Suprapubic skin (tissue), 4 donors: ENCODE measurements around the gene ARMH3. TPM values are rescaled to one million over a fixed set of nuclear protein-coding genes. Genes with fewer than 3 reads are reported as not detected.

Experiments
- DNase-seq, 2 donors: peaks; one replicate each; pipeline ENCODE4 v3.0.0-alpha.2; 2019; ENCODE audit warnings: low spot score in 2 of 2
- H3K27ac ChIP-seq: fragments of 200-600 bp; sonication (generic); one replicate; pipeline ENCODE4 v1.5.1; 2019
- H3K27me3 ChIP-seq: fragments of 200-600 bp; sonication (generic); one replicate; pipeline ENCODE4 v1.5.1; 2019
- H3K36me3 ChIP-seq: fragments of 200-600 bp; sonication (generic); one replicate; pipeline ENCODE4 v1.5.1; 2019
- H3K4me1 ChIP-seq: fragments of 200-600 bp; sonication (generic); one replicate; pipeline ENCODE4 v1.5.1; 2019
- H3K4me3 ChIP-seq: fragments of 200-600 bp; sonication (generic); one replicate; pipeline ENCODE4 v1.5.1; 2019; ENCODE audit warnings: mild to moderate bottlenecking
- H3K9me3 ChIP-seq: fragments of 200-600 bp; sonication (generic); one replicate; pipeline ENCODE4 v1.5.1; 2019
- EP300 ChIP-seq: sonication (generic); formaldehyde crosslinking; IDR thresholded peaks from one replicate; pipeline ENCODE4 v1.6.1; 2017; ENCODE audit warnings: antibody characterized with exemption
- POLR2A ChIP-seq, 2 donors: fragments of 450-650 bp; IDR thresholded peaks; one replicate each; pipeline ENCODE4 v1.6.1; 2017; ENCODE audit warnings: antibody characterized with exemption in 2 of 2, mild to moderate bottlenecking in 2 of 2, moderate library complexity in 2 of 2
- POLR2AphosphoS5 ChIP-seq, 3 donors: sonication (generic); formaldehyde crosslinking; IDR thresholded peaks; one replicate each; pipeline ENCODE4 v1.6.1; 2017; ENCODE audit warnings: antibody characterized with exemption in 3 of 3
- WGBS: methylation state at CpG from one replicate; pipeline ENCODE4 v1.1.5; 2018; 5-methylcytosine and 5-hydroxymethylcytosine counted together
- total RNA-seq, 4 donors: library from RNA; depleted of rRNA; stranded (reverse); fragments of >200 nt; gene quantifications; one replicate each; pipeline ENCODE4 v1.1.0, GENCODE V29; 2016
- TF ChIP-seq, protein P1 (sequence below), 2 donors: fragments of 200-600 bp in 1 of 2; fragments of 450-650 bp in 1 of 2; sonication (generic) in 1 of 2; IDR thresholded peaks; one replicate each; pipeline ENCODE4 v1.5.1; 2016 to 2019; ENCODE audit warnings: antibody characterized with exemption in 2 of 2, mild to moderate bottlenecking in 1 of 2, moderate library complexity in 1 of 2

ARMH3 gene
- total RNA-seq, 4 donors from 2014 or later: 12.1 to 25.7 (median 20.4) TPM

DNA sequence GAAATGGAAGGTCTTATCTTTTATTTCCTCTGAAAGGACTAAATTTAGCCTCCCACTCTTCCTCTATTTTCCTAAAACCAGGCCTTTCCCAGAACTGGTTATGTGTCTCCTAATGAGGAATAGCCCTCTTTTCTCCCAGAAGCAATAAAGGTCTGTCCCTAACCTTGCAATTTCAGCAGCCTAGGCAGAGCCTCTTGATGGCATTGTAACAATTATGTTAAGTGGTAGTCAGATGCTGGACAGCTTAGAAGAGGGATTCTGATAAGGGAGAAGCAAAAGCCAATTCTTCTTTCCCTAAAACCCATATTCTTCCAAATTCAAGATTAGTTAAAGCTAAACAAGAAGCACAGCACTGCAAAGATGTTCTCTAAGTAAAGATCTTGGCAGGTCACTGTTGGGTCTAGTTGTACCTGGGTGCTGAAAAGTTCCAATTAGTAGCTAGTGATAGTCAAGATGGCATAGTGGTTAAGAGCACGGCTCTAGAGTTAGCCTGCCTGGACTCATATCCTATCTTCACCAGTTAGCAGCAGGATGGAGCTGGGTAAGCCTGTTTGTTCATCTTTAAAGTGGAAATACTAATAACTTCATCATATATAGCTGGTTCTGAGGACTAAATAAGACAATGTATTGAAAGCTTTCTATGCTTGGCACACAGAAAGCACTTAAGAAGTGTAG, 198.0 kb downstream of the ARMH3 start:
- H3K4me1 ChIP-seq: no peaks in the 10 kb centered on the region
- DNase-seq: no peak
- H3K4me3 ChIP-seq: no peak overlapping the region
- peaks cover 7% of the 10 kb centered on the region for H3K36me3 ChIP-seq
- WGBS: 100% methylated on average over 1 of the region's 1 CpG
- no peaks in the 10 kb centered on the region for H3K27me3 ChIP-seq
- H3K27ac ChIP-seq: no peak overlapping the region
- TF ChIP-seq POLR2AphosphoS5 (IDR thresholded peaks at IDR 0.05) (no peak), EP300 (no peak), POLR2A (IDR thresholded peaks at IDR 0.05) (no peak)
- TF ChIP-seq, protein P1, sequence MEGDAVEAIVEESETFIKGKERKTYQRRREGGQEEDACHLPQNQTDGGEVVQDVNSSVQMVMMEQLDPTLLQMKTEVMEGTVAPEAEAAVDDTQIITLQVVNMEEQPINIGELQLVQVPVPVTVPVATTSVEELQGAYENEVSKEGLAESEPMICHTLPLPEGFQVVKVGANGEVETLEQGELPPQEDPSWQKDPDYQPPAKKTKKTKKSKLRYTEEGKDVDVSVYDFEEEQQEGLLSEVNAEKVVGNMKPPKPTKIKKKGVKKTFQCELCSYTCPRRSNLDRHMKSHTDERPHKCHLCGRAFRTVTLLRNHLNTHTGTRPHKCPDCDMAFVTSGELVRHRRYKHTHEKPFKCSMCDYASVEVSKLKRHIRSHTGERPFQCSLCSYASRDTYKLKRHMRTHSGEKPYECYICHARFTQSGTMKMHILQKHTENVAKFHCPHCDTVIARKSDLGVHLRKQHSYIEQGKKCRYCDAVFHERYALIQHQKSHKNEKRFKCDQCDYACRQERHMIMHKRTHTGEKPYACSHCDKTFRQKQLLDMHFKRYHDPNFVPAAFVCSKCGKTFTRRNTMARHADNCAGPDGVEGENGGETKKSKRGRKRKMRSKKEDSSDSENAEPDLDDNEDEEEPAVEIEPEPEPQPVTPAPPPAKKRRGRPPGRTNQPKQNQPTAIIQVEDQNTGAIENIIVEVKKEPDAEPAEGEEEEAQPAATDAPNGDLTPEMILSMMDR (IDR thresholded peaks at IDR 0.05): no peak
- H3K9me3 ChIP-seq: no peaks in the 10 kb centered on the region

DNA sequence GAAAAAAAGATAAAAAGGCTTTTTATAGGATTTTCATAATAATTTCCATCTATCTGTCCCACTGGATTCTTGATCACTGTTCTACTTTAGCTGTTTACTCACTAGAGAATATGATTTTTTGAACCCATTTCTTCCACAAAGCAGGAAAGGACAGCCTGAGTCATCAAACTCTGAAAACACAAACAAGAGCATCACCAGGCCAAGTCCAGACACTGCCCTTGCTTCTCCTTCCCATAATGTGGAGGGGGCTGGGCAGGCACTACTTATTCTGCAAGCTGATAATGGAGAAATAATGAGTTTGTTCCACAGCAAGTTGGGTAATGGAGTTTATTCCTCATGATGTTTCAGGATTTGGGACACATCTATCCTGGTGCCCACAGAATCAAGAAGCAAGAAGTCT, 199.3 kb downstream of the ARMH3 start:
- no peaks in the 10 kb centered on the region for H3K4me1 ChIP-seq
- no peak for TF ChIP-seq POLR2A (IDR thresholded peaks at IDR 0.05)
- no peak for TF ChIP-seq EP300
- TF ChIP-seq POLR2AphosphoS5 (IDR thresholded peaks at IDR 0.05): no peak
- TF ChIP-seq, protein P1 (IDR thresholded peaks at IDR 0.05): no peak
- DNase-seq: no peak
- no peaks in the 10 kb centered on the region for H3K27me3 ChIP-seq
- H3K9me3 ChIP-seq: no peaks in the 10 kb centered on the region
- no peak overlapping the region for H3K4me3 ChIP-seq
- no peak overlapping the region for H3K27ac ChIP-seq
- peaks cover 4% of the 10 kb centered on the region for H3K36me3 ChIP-seq

DNA sequence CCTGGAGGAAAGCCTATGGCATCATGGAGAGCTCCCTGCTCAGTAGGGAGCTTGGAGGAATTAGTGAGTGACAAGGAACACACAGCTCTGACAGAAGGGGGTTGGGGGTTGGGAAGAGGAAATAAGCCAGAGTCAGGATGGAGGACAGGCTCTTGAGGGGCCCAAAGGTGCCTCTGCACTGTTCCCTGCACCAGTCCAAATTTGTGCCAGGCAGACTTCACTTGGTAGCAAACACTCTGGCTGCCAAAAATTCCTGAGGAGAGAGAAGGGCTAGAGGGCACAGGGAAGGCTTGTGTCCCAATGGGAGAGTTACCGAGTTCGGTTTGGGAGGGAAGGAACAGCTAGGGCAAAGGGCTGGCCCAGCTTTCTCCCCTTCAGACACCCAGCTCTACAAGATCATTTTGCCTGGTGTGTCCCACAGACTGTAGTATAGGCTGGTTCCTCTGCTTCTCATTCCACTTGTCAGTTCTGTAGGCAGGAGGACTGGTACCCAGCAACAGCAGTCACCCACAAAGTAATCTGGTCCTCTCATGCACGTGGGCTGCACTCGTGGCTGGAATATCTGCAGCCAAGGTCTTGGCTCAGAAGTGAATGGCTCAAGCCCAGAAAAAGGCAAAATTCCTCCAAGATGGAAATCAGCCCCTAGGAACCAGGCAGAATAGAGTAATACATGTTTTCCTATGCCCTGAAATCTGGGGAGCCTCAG, 204.4 kb downstream of the ARMH3 start:
- Histone ChIP-seq H3K9me3 (no peaks in the 10 kb centered on the region), H3K27ac (no peak overlapping the region), H3K4me1 (peaks cover 4% of the 10 kb centered on the region), H3K27me3 (no peaks in the 10 kb centered on the region), H3K4me3 (no peak overlapping the region), H3K36me3 (peaks cover 27% of the 10 kb centered on the region)
- 67% methylated on average over 4 of the region's 4 CpGs for WGBS
- TF ChIP-seq POLR2AphosphoS5 (IDR thresholded peaks at IDR 0.05) (no peak), EP300 (no peak), POLR2A (IDR thresholded peaks at IDR 0.05) (no peak)
- TF ChIP-seq, protein P1 (IDR thresholded peaks at IDR 0.05): no peak
- DNase-seq: no peak

DNA sequence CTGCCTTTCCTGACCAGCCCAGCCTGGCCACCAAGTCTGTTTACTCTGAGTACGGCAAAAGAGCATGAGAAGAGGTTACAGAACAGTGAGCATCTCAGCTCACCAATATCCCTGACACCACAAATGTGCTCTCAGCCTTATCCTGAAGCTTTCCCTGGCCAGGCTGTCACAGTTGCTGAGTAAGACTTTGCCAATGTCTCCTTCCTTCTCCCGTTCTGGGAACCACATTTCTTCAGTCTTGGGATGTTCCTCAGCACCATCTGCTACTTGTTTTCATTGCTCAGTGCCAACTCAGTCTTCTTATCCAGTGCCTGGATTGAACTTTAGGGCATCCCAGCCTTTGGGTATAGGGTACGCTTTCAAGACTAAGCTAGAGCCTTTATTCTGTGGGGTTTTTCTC, 205.2 kb downstream of the ARMH3 start:
- Histone ChIP-seq H3K4me3 (no peak overlapping the region), H3K27ac (no peak overlapping the region), H3K27me3 (no peaks in the 10 kb centered on the region), H3K4me1 (peaks cover 4% of the 10 kb centered on the region), H3K9me3 (no peaks in the 10 kb centered on the region), H3K36me3 (peaks cover 34% of the 10 kb centered on the region)
- no peak for DNase-seq
- 77% methylated on average over 3 of the region's 3 CpGs for WGBS
- TF ChIP-seq POLR2AphosphoS5 (IDR thresholded peaks at IDR 0.05): no peak
- TF ChIP-seq, protein P1 (IDR thresholded peaks at IDR 0.05): no peak
- TF ChIP-seq EP300: no peak
- TF ChIP-seq POLR2A (IDR thresholded peaks at IDR 0.05): no peak

DNA sequence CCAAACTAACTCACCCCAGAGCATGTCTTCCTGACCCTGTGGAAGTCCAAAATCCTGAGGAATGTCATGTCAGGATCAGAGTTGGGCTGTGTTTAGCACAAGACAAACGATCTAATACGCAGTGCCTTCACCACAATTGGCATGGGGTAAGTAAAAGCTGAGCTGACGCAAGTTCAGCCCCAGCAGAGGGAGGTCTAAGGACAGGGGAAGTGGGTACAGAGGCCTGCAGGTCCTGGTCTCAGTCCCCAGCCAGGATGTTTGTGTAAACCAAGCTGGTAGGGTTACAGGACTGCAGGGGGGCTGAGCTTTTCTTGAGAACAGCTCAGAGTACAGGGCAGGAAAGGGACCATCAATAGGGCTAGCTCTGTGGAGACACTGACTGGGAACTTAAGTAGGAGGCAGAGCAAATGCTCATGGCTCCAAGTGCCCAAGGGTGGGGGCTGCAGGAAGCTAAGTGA, 207.1 kb downstream of the ARMH3 start:
- DNase-seq: no peak
- Histone ChIP-seq H3K9me3 (no peaks in the 10 kb centered on the region), H3K27ac (no peak overlapping the region), H3K27me3 (no peaks in the 10 kb centered on the region), H3K4me1 (peaks cover 5% of the 10 kb centered on the region), H3K4me3 (no peak overlapping the region), H3K36me3 (peaks cover 35% of the 10 kb centered on the region)
- WGBS: 75% methylated on average over 3 of the region's 3 CpGs
- no peak for TF ChIP-seq POLR2A (IDR thresholded peaks at IDR 0.05)
- TF ChIP-seq, protein P1 (IDR thresholded peaks at IDR 0.05): no peak
- no peak for TF ChIP-seq POLR2AphosphoS5 (IDR thresholded peaks at IDR 0.05)
- no peak for TF ChIP-seq EP300
